Measurements from ENCODE around the gene GPC3.

Gene GPC3

DNA sequence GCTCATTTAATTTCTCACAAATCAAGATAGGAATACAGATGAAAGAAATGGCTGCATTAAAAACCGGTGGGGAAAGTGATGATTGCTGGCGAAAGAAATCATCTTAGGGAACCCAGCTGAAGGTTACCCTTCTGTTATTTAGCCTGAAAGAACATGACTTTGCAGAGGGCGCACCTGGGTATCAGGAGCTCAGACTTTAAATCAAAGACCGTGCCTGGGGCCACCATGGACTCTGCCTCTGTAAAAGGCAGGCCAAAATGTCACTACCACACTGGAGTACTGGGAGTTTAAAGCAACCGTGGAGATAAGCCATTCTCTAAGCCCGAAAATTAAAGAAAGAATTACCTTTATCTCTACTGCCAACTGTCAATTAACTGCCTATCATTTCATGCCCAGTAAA is 24.3 kb downstream of the GPC3 start:
- intact Hi-C loops (cut with DNase I; ENCODE audit: low total_unique reads): no loop called here
- Histone ChIP-seq H3K4me1 (no peaks in the 10 kb centered on the region), H3K9me3 (no peaks in the 10 kb centered on the region), H3K27ac (no peak overlapping the region), H3K27me3 (no peaks in the 10 kb centered on the region), H3K4me3 (no peak overlapping the region), H3K36me3 (no peaks in the 10 kb centered on the region)
- TF ChIP-seq, protein P1, sequence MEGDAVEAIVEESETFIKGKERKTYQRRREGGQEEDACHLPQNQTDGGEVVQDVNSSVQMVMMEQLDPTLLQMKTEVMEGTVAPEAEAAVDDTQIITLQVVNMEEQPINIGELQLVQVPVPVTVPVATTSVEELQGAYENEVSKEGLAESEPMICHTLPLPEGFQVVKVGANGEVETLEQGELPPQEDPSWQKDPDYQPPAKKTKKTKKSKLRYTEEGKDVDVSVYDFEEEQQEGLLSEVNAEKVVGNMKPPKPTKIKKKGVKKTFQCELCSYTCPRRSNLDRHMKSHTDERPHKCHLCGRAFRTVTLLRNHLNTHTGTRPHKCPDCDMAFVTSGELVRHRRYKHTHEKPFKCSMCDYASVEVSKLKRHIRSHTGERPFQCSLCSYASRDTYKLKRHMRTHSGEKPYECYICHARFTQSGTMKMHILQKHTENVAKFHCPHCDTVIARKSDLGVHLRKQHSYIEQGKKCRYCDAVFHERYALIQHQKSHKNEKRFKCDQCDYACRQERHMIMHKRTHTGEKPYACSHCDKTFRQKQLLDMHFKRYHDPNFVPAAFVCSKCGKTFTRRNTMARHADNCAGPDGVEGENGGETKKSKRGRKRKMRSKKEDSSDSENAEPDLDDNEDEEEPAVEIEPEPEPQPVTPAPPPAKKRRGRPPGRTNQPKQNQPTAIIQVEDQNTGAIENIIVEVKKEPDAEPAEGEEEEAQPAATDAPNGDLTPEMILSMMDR (IDR thresholded peaks at IDR 0.05): no peak
- DNase-seq: no peak

DNA sequence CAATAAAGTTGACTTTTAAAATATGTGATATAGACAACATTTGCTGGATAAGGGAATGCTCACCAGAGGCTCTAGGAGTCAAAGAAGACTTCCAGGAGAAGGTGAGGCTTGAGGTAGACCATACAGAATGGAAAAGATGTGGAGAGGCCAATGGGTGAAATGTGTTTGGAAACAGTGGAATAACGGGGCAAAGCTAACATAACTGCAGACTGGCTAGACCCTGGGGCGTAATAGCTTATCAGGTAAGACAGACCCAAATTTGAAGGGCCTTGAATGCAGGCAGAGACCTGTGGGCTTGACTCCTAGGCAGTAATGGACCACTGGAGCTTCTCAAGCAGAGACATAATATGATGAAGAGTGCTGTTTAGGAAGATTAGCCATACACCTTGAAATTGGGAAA is 25.4 kb downstream of the GPC3 start:
- Histone ChIP-seq H3K9me3 (no peaks in the 10 kb centered on the region), H3K36me3 (no peaks in the 10 kb centered on the region), H3K27me3 (no peaks in the 10 kb centered on the region), H3K4me1 (no peaks in the 10 kb centered on the region), H3K27ac (no peak overlapping the region), H3K4me3 (no peak overlapping the region)
- intact Hi-C loops (cut with DNase I; ENCODE audit: low total_unique reads): no loop called here
- TF ChIP-seq, protein P1 (IDR thresholded peaks at IDR 0.05): no peak
- no peak for DNase-seq

DNA sequence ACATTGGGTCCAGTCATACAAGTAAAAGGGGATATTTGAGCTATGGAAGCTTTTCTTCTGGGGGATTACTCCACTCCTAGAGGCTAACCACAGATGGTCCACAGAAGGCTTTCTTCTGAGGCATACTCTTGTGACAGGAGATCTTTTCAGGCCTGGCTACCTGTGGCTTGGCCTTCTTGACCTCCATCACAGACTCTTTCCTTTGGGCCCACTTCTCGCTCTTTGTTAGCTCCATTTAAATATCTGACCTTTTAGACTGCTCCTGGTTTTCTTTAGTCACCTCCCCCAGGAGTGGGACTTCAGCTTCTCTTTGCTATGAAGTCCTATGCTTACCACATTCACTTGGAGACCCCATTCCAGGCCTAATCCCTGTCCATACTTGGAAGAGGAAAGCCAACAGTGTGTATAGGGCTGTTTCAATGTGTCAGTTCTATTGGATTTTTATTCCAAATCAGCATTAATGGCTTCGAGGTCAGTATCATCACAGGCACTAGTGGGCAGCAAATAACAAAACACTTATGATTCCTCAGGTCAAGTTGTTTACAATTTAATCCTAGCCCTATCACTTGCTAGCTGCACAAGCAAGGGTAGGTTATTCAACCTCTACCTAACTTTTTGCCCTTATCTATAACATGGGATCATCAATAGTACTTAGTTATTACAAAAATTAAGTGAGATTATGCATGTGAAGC is 26.3 kb downstream of the GPC3 start:
- intact Hi-C loops (cut with DNase I; ENCODE audit: low total_unique reads): no loop called here
- TF ChIP-seq, protein P1 (IDR thresholded peaks at IDR 0.05): no peak
- Histone ChIP-seq H3K4me3 (no peak overlapping the region), H3K27ac (no peak overlapping the region), H3K9me3 (no peaks in the 10 kb centered on the region), H3K27me3 (no peaks in the 10 kb centered on the region), H3K4me1 (no peaks in the 10 kb centered on the region), H3K36me3 (no peaks in the 10 kb centered on the region)
- DNase-seq: no peak

DNA sequence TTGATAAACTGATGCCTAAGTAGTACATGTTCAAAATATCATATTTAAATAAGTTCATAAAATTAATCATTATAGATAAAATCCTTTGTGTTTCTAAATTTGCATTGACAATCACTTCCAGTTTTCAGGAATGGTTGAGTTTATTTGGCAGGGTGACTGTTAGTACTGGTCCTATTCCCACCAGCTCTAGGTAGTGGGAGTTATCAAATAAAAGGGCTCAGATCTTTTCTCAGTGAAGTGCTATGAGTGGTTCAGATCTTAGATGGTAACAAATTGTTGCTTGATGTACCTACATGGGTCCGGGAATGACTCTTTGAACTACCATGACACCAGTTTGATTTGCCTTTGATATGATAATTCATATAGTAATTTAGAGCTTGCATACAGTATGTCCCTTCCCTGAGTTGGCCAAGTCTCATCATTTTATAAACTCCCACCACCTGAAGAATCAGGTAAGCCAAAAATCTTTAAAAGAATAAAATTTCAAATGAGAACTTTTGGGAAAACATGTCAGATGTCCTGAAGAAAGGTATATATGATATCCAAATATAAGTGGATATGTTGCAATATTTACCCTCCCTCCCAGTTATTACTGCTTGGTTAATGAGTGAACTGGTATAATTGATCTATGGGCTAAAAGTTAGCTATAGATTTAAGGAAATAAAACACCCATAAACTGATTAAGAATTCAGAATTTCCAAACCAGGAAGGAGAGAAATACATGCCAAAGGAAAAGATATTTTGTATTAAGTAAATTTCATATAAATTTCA is 28.6 kb downstream of the GPC3 start:
- intact Hi-C loops (cut with DNase I; ENCODE audit: low total_unique reads): no loop called here
- Histone ChIP-seq H3K9me3 (no peaks in the 10 kb centered on the region), H3K4me3 (no peak overlapping the region), H3K27ac (no peak overlapping the region), H3K27me3 (no peaks in the 10 kb centered on the region), H3K36me3 (no peaks in the 10 kb centered on the region), H3K4me1 (no peaks in the 10 kb centered on the region)
- no peak for DNase-seq
- TF ChIP-seq, protein P1 (IDR thresholded peaks at IDR 0.05): no peak

DNA sequence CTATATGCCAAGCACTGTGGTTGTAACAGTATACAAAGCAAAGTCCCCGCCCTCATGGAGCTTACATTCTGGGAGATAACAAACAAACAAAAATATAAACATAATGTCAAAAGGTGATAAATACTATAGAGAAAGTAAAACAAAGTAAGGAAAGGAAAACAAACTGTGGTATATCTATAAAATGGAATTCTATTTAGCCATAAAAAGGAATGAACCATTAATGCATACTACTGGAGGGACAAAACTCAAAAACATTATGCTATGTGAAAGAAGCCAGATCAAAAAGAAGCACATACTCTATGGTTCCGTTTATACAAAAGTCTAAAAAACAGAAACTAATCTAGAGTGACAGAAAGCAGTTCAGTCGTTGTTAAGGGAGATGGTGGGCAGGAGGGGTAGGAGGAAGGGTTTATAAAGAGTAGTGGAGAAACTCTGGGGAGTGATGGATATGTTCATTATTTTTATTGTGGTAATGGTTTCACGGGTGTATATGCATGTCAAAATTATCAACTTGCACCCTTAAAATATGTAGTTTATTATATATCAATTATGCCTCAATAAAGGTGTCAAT is 31.5 kb downstream of the GPC3 start:
- DNase-seq: no peak
- no peaks in the 10 kb centered on the region for H3K27me3 ChIP-seq

More for the DNA sequence above, 31.5 kb downstream of the GPC3 start:
- Histone ChIP-seq H3K4me1 (no peaks in the 10 kb centered on the region), H3K9me3 (no peaks in the 10 kb centered on the region), H3K27ac (no peak overlapping the region), H3K36me3 (no peaks in the 10 kb centered on the region), H3K4me3 (no peak overlapping the region)
- intact Hi-C loops (cut with DNase I; ENCODE audit: low total_unique reads): no loop called here
- TF ChIP-seq, protein P1 (IDR thresholded peaks at IDR 0.05): no peak
